Stimulated activated naive CD8-positive, alpha-beta T cell treated with anti-CD3 and anti-CD28 coated beads, Interleukin-15, amount 100 ng/mL, for 72 hours (primary cell): ENCODE measurements around the gene NAT16.
"Not testable (repeated sequence)": the region's sequence is repeated elsewhere in the genome, so short reads cannot be mapped to it uniquely, and the experiment has no call there.

Experiments
- ATAC-seq: fragments of 150-1000 bp; cut with Tn5 transposase; 2 replicates; pipeline ENCODE4 v1.10.0; 2021; ENCODE audit warnings: mild to moderate bottlenecking, moderate library complexity
- DNase-seq, 2 donors: peaks; one replicate each; pipeline ENCODE4 v3.0.0; 2021 to 2022
- H3K27ac Mint-ChIP-seq, 2 donors: one replicate each; pipeline ENCODE4 v1.8.0; 2022; ENCODE audit warnings: mild to moderate bottlenecking in 2 of 2, mixed read lengths in 2 of 2, moderate library complexity in 2 of 2
- H3K27me3 Mint-ChIP-seq: one replicate; pipeline ENCODE4 v1.8.0; 2022; ENCODE audit warnings: mixed read lengths
- H3K4me1 Mint-ChIP-seq: one replicate; pipeline ENCODE4 v1.8.0; 2022; ENCODE audit warnings: mild to moderate bottlenecking, mixed read lengths
- H3K4me3 Mint-ChIP-seq, 2 donors: one replicate each; pipeline ENCODE4 v1.8.0; 2022; ENCODE audit warnings: mild to moderate bottlenecking in 2 of 2, mixed read lengths in 2 of 2, moderate library complexity in 1 of 2
- H3K9me3 Mint-ChIP-seq, 2 donors: one replicate each; pipeline ENCODE4 v1.8.0; 2022; ENCODE audit warnings: mixed read lengths in 2 of 2

Gene NAT16

DNA sequence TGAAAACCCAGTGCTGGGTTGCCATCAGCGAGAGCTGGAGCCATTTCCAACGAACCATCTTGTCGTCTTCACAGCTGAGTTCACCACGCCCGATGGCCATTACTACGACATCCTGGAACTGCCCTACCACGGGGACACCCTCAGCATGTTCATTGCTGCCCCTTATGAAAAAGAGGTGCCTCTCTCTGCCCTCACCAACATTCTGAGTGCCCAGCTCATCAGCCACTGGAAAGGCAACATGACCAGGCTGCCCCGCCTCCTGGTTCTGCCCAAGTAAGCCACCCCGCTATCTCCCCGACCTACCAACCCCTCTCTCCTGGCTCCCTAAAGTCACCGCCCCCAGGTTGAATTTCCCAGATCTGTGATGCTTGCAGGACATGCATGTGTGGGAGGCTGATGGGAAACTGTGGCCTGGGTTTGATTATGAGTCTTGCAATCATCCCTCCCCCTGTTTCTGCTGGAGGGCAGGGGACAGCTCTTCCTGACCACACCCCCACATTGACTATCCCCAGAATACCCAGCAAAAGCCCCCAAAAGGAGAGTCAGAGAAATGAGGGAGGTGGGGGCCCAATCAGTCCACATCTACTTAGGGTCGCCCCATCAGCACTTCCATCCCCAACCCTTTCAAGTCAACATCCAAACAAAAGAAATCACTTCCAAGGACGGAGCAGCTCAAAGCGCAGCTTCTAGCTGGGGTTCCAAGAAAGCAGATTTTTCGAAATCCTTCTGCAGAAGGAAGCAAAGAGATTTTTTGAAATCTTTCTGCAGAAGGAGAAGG is 46.3 kb downstream of the NAT16 start:
- Mint-ChIP-seq H3K9me3 (no peaks in the 10 kb centered on the region), H3K4me1 (peaks cover 43% of the 10 kb centered on the region), H3K27ac (no peak overlapping the region), H3K27me3 (peaks cover 76% of the 10 kb centered on the region), H3K4me3 (no peak overlapping the region)
- DNase-seq (no peak), ATAC-seq (no peak)

DNA sequence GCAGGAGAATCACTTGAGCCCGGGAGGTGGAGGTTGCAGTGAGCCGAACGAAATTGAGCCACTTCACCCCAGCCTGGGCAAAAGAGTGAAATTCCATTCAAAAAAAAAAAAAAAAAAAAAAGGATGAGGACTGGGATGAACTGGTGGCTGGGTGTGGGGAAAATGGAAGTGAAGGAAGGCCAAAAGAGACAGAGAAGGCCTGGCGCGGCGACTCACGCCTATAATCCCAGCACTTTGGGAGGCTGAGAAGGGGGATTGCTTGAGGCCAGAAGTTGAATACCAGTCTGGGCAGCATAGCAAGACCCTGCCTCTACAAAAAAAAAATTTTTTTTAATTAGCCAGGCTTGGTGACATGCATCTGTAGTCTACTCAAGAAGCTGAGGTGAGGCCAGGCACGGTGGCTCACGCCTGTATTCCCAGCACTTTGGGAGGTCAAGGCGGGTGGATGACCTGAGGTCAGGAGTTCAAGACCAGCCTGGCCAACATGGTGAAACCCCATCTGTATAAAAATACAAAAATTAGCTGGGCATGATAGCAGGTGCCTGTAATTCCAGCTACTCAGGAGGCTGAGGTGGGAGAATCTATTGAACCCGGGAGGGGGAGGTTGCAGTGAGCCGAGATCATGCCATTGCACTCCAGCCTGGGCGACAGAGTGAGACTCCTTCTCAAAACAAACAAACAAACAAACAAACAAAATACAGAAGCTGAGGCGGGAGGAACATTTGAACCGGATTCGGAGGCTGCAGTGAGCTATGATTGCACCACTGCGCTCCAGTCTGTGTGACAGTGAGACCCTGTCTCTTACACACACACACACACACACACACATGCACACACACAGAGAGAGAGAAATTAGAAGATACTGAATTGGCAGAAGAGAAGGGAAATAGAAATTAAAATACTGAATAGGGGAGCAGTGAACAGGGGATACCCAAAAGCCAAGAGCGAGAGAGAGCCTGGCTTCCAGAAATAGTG is 47.2 kb downstream of the NAT16 start:
- DNase-seq, H3K27ac Mint-ChIP-seq, ATAC-seq, H3K4me3 Mint-ChIP-seq, H3K9me3 Mint-ChIP-seq: not testable (repeated sequence)
- peaks cover 40% of the 10 kb centered on the region for H3K4me1 Mint-ChIP-seq
- H3K27me3 Mint-ChIP-seq, result peaks cover 84% of the 10 kb centered on the region

DNA sequence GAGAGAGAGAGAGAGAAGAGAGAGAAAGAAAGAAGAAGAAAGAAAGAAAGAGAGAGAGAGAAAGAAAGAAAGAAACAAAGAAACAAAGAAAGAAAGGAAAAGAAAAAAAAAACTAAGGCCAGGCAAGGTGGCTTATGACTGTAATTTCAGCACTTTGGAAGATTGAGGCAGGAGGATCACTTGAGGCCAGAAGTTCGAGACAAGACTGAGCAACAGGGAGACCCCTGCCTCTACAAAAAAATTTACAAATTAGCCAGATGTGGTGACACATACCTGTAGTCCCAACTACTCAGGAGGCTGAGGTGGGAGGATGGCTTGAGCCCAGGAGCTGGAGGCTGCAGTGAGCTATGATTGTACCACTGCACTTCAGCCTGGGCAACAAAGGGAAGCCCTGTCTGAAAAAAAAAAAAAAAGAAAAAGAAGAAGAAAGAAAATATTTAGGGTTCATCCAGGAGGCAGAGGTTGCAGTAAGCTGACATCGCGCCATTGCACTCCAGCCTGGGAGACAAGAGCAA is 50.4 kb downstream of the NAT16 start:
- Mint-ChIP-seq H3K4me3 (no peak overlapping the region), H3K27me3 (peaks cover 91% of the 10 kb centered on the region), H3K27ac (no peak overlapping the region), H3K9me3 (no peaks in the 10 kb centered on the region), H3K4me1 (peaks cover 50% of the 10 kb centered on the region)
- DNase-seq, result no peak
- no peak for ATAC-seq

DNA sequence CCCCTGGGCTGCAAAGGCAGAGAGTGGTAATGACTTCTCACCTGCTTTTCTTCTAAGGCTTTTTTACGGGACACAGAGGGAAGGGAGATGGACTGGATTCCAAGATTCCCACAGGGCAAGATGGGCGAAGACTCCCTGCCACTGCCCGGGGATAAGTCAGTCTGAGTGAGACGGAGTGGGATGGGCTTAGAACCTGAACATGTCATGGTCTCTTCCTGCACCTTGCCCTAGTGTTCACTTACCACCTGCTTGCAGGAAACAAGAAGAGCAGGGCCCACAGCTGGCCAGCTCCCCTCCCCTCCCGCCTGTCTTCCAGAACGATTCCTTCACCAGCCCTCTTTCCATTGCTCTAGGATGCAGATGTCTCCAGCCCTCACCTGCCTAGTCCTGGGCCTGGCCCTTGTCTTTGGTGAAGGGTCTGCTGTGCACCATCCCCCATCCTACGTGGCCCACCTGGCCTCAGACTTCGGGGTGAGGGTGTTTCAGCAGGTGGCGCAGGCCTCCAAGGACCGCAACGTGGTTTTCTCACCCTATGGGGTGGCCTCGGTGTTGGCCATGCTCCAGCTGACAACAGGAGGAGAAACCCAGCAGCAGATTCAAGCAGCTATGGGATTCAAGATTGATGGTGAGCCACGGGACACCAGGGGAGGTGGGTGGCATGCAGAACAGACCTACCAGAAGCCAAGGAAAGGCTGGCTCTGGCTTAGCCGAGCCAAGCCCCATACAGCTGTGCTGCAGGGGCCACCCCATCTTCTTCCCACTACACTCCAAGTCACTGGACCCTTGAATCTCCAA is 51.9 kb downstream of the NAT16 start:
- ATAC-seq, result no peak
- Mint-ChIP-seq H3K4me1 (peaks cover 47% of the 10 kb centered on the region), H3K9me3 (no peaks in the 10 kb centered on the region), H3K27ac (no peak overlapping the region), H3K4me3 (no peak overlapping the region), H3K27me3 (peaks cover 89% of the 10 kb centered on the region)
- no peak for DNase-seq

DNA sequence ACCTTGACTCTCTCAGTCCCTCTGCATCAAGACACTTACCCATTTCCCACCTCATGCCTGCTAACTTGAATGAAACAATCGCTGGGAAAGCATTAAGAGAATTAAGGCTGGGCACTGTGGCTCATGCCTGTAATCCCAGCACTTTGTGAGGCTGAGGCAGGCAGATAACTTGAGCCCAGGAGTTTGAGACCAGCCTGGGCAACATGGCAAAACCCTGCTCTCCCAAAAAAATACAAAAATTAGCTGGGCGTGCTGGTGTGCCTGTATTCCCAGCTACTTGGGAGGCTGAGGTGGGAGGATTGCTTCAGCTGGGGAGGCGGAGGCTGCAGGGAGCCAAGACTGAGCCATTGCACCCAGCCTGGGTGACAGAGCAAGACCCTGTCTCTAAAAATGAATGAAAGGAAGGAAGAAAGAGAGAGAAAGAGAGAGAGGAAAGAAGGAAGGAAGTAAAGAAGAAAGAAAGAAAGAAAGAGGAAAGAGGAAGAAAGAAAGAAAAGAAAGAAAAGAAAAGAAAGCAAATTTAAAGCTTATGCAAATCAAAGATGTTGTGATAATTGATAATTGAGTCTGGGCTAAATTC is 52.5 kb downstream of the NAT16 start:
- Mint-ChIP-seq H3K27ac (no peak overlapping the region), H3K4me1 (peaks cover 54% of the 10 kb centered on the region), H3K4me3 (peak overlapping the region; percentile 63 to 77), H3K9me3 (no peaks in the 10 kb centered on the region), H3K27me3 (peaks cover 91% of the 10 kb centered on the region)
- DNase-seq (no peak), ATAC-seq (no peak)

DNA sequence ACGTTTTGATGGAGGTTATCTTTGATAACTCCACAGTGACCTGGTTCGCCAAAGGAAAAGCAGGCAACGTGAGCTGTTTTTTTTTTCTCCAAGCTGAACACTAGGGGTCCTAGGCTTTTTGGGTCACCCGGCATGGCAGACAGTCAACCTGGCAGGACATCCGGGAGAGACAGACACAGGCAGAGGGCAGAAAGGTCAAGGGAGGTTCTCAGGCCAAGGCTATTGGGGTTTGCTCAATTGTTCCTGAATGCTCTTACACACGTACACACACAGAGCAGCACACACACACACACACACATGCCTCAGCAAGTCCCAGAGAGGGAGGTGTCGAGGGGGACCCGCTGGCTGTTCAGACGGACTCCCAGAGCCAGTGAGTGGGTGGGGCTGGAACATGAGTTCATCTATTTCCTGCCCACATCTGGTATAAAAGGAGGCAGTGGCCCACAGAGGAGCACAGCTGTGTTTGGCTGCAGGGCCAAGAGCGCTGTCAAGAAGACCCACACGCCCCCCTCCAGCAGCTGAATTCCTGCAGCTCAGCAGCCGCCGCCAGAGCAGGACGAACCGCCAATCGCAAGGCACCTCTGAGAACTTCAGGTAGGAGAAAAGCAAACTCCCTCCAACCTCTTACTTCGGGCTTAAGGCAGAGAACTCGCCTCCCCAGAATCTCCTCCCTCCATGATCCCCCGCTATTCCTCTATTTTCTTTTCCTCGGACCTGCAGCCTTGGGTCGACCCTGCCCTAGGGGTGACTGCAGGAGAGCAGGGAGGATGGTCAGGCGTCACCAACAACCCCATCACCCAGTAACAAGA is 53.2 kb downstream of the NAT16 start, which contains the start of gene SERPINE1:
SERPINE1 (plus strand) TSS at position 454 of the 809 bp plus-strand sequence. CDS start 1,290 bp downstream, outside the sequence.
- Mint-ChIP-seq H3K9me3 (no peaks in the 10 kb centered on the region), H3K27ac (peak within 1 kb of the TSS in 1 of 2 donors; percentile 36), H3K4me3 (peak within 1 kb of the TSS; percentile 63 to 77), H3K4me1 (peaks cover 61% of the 10 kb centered on the region), H3K27me3 (peaks cover 91% of the 10 kb centered on the region)
- ATAC-seq, result peak; percentile 86
- DNase-seq, result peak; percentile 54 to 64

- ATAC-seq, result peak; percentile 68
- Mint-ChIP-seq H3K27me3 (peaks cover 93% of the 10 kb centered on the region), H3K9me3 (no peaks in the 10 kb centered on the region), H3K4me3 (peak overlapping the region; percentile 37 to 77), H3K27ac (peak overlapping the region in 1 of 2 donors; percentile 36), H3K4me1 (peaks cover 66% of the 10 kb centered on the region)
- peak in 1 of 2 donors; percentile 44 for DNase-seq
Measured at GRCh38 chr7:101125989-101126650, 54.0 kb downstream of the NAT16 start.

- peaks cover 74% of the 10 kb centered on the region for H3K4me1 Mint-ChIP-seq
- peak overlapping the region in 1 of 2 donors; percentile 72 for H3K27ac Mint-ChIP-seq
- no peaks in the 10 kb centered on the region for H3K9me3 Mint-ChIP-seq
- no peak for ATAC-seq
- peaks cover 97% of the 10 kb centered on the region for H3K27me3 Mint-ChIP-seq
- no peak for DNase-seq
- H3K4me3 Mint-ChIP-seq, result peak overlapping the region; percentile 41 to 50
Measured at GRCh38 chr7:101124376-101125056, 55.6 kb downstream of the NAT16 start.

DNA sequence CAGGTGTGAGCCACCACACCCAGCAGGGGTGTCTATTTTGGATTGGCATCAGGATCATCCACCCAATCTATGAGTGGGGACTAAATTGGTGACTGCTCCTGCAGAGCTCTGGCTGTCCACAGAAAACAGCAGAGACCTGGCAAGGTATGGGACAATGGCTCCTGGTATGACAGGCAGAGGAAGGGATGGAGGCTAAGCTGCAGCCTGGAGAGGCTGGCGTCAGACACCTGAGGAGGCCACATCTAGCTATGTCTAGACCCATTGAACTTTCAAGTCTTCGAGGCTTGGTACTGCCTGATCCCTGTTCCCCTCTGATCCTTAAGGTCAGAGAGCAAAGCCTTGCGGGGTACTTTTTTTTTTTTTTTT is 56.4 kb downstream of the NAT16 start:
- no peaks in the 10 kb centered on the region for H3K9me3 Mint-ChIP-seq

GRCh38 chr7:101122933-101123702 is 57.0 kb downstream of the NAT16 start:
- Mint-ChIP-seq H3K4me1 (peaks cover 72% of the 10 kb centered on the region), H3K27ac (peak overlapping the region in 1 of 2 donors; percentile 90), H3K9me3 (no peaks in the 10 kb centered on the region), H3K4me3 (no peak overlapping the region), H3K27me3 (peaks cover 98% of the 10 kb centered on the region)
- ATAC-seq, result no peak
- no peak for DNase-seq

More for the DNA sequence above, 56.4 kb downstream of the NAT16 start:
- Mint-ChIP-seq H3K4me1 (peaks cover 75% of the 10 kb centered on the region), H3K27me3 (peaks cover 98% of the 10 kb centered on the region), H3K4me3 (no peak overlapping the region), H3K27ac (peak overlapping the region in 1 of 2 donors; percentile 61)
- no peak for ATAC-seq
- DNase-seq, result no peak

GRCh38 chr7:101121991-101122932 is 57.8 kb downstream of the NAT16 start:
- DNase-seq, result no peak
- peaks cover 93% of the 10 kb centered on the region for H3K27me3 Mint-ChIP-seq

GRCh38 chr7:101121631-101121990 is 58.5 kb downstream of the NAT16 start:
- not testable (repeated sequence) for DNase-seq, H3K9me3 Mint-ChIP-seq, ATAC-seq
- H3K27ac Mint-ChIP-seq, result peak overlapping the region; percentile 81 to 94
- peaks cover 87% of the 10 kb centered on the region for H3K27me3 Mint-ChIP-seq
- H3K4me3 Mint-ChIP-seq, result peak overlapping the region; percentile 75 to 84
- H3K4me1 Mint-ChIP-seq, result peaks cover 56% of the 10 kb centered on the region

More at GRCh38 chr7:101121991-101122932, 57.8 kb downstream of the NAT16 start:
- no peak for ATAC-seq
- Mint-ChIP-seq H3K9me3 (no peaks in the 10 kb centered on the region), H3K4me1 (peaks cover 63% of the 10 kb centered on the region), H3K4me3 (peak overlapping the region; percentile 75 to 84), H3K27ac (peak overlapping the region; percentile 81 to 94)
